Heart left ventricle (tissue), 16 donors: ENCODE data around the gene FNTB. TPM values are rescaled to one million over a fixed set of nuclear protein-coding genes. Genes with fewer than 3 reads are reported as not detected.

Source experiments
- ATAC-seq, 4 donors: fragments of 200-7000 bp; cut with Tn5 transposase; one replicate each; pipeline ENCODE4 v1.9.1; 2020 to 2022; ENCODE audit warnings: moderate library complexity in 4 of 4, mild to moderate bottlenecking in 3 of 4, moderate number of reproducible peaks in 1 of 4
- DNase-seq, 5 donors: peaks; one replicate each; pipeline ENCODE4 v3.0.0-alpha.2; 2020
- H3K27ac ChIP-seq, 12 donors: fragments of 200-600 bp; sonication (generic) in 4 of 12; one replicate each; pipeline versions ENCODE4 v1.5.0 to v1.8.0; 2016 to 2022; ENCODE audit warnings: mild to moderate bottlenecking in 2 of 12
- H3K27me3 ChIP-seq, 9 donors: fragments of 200-600 bp; sonication (generic) in 2 of 9; one replicate each; pipeline versions ENCODE4 v1.5.1 to v1.8.0; 2016 to 2022; ENCODE audit warnings: mild to moderate bottlenecking in 3 of 9
- H3K36me3 ChIP-seq, 9 donors: fragments of 200-600 bp; sonication (generic) in 2 of 9; one replicate each; pipeline versions ENCODE4 v1.5.0 to v1.8.0; 2018 to 2022; ENCODE audit warnings: mild to moderate bottlenecking in 2 of 9
- H3K4me1 ChIP-seq, 12 donors: fragments of 200-600 bp; sonication (generic) in 4 of 12; one replicate each; pipeline versions ENCODE4 v1.5.0 to v1.8.0; 2016 to 2022; ENCODE audit warnings: mild to moderate bottlenecking in 3 of 12
- H3K4me3 ChIP-seq, 12 donors: fragments of 200-600 bp; sonication (generic) in 4 of 12; one replicate each; pipeline versions ENCODE4 v1.5.0 to v1.8.0; 2017 to 2022; ENCODE audit warnings: mild to moderate bottlenecking in 9 of 12, moderate library complexity in 4 of 12
- H3K9me3 ChIP-seq, 12 donors: fragments of 200-600 bp; sonication (generic) in 4 of 12; one replicate each; pipeline versions ENCODE4 v1.5.0 to v1.8.0; 2016 to 2022; ENCODE audit warnings: mild to moderate bottlenecking in 1 of 12
- CTCF ChIP-seq, 12 donors: fragments of 200-600 bp; sonication (generic) in 4 of 12; IDR thresholded peaks; one replicate each; pipeline versions ENCODE4 v1.5.0 to v1.8.0; 2018 to 2022; ENCODE audit warnings: antibody characterized with exemption in 12 of 12, mild to moderate bottlenecking in 5 of 12
- POLR2A ChIP-seq, 2 donors: fragments of 450-650 bp; IDR thresholded peaks; one replicate each; pipeline ENCODE4 v1.6.1; 2017; ENCODE audit warnings: antibody characterized with exemption in 2 of 2, mild to moderate bottlenecking in 2 of 2, moderate library complexity in 2 of 2
- WGBS, 4 donors: extraction: QIAGEN DNeasy Blood & Tissue Kit in 2 of 4; methylation state at CpG; one replicate each; pipeline versions ENCODE4 v1.1.5 to v1.1.7; 2013 to 2018; 5-methylcytosine and 5-hydroxymethylcytosine counted together
- intact Hi-C, 10 donors: fragments of 100-400 bp; cut with DNase I; formaldehyde crosslinking; loops; one replicate each; pipeline versions ENCODE4 v1.11.1 to v1.14.2; 2022
- polyA plus RNA-seq, 2 donors: library from polyadenylated mRNA; stranded (reverse); fragments of 200-250 nt; gene quantifications; one replicate each; pipeline ENCODE4 v1.2.3, GENCODE V29; 2013
- total RNA-seq, 9 donors: library from RNA; depleted of rRNA in 2 of 9; stranded (reverse); fragments of >200 nt in 2 of 9; fragmentation: NEBNext Ultra II Directional in 3 of 9; extraction: Animal tissue kit (Norgen Biotek cat#: 25700) in 3 of 9; gene quantifications; one replicate each; pipeline versions ENCODE4 v1.1.0 to v1.2.4, GENCODE V29; 2016 to 2023
- donor health status: ischemic (EF 13 %, LVEDD 7.1; RV severe dilation, severe dysfunction).
- donor health status: healthy with polysubstance abuse.
- donor health status: DM: no; HTN: yes; CAD: no.
- donor health status: DM: no; HTN: no; CAD: no.
- donor health status: ischemic (EF 25% LVEDD 6.9; RV normal size, moderate dysfunction).
- donor health status: ischemic (EF 25% LVEDD 5.7; RV mildly dilated, moderate dysfunction).
- donor health status: healthy.
- donor health status: DM: yes; HTN: yes; CAD: no.
- donor health status: ischemic (EF 35%, LVEDD 5.7; RV mildly dilated, moderate dysfunction).
- donor health status: nonischemic (EF 11% LVEDD 7.7; RV severe dilation, severe dysfunction).
- donor health status: DM: yes; HTN: yes; CAD: no.
- donor health status: PGD.
- donor health status: ischemic (EF 29% LVEDD 5.4; RV normal size, mild dysfunction).
- donor health status: nonischemic (EF 23%, LVEDD 6.1; RV moderate dilation, normal function).

FNTB gene
- total and polyA plus RNA-seq, 11 donors = 10.5 to 22.5 (median 16.7) TPM

GRCh38 chr14:64971943-64972791 is 14.5 kb upstream of the FNTB start, which contains the start of gene RAB15:
Gene RAB15 (minus strand): TSS chr14:64972336. CDS start chr14:64972076, 260 bp downstream.
- H3K36me3 ChIP-seq = no peaks in the 10 kb centered on the region
- no peaks in the 10 kb centered on the region for H3K9me3 ChIP-seq
- intact Hi-C loops = loop anchor here in 1 of 10 donors (10.0 kb wide), 1 partner anchor 167 kb away; no protein-coding TSS in a partner anchor
- DNase-seq = peak; percentile 31 to 64 (median 36)
- no peaks in the 10 kb centered on the region for H3K27me3 ChIP-seq
- TF ChIP-seq POLR2A (IDR thresholded peaks at IDR 0.05) (no peak), CTCF (IDR thresholded peaks at IDR 0.05) (peak in 1 of 12 donors; percentile 6)
- peak; percentile 15 to 81 (median 70) for ATAC-seq
- WGBS, 4 donors = 1 to 4% (median 2%) methylated on average over 20 to 96 of the region's 96 CpGs
- H3K27ac ChIP-seq = peak within 1 kb of the TSS in 3 of 12 donors; percentile 25 to 39 (median 28)
- peaks cover 0 to 22% (median 9%) of the 10 kb centered on the region in 12 donors for H3K4me1 ChIP-seq
- peak within 1 kb of the TSS; percentile 60 to 89 (median 75) for H3K4me3 ChIP-seq

DNA sequence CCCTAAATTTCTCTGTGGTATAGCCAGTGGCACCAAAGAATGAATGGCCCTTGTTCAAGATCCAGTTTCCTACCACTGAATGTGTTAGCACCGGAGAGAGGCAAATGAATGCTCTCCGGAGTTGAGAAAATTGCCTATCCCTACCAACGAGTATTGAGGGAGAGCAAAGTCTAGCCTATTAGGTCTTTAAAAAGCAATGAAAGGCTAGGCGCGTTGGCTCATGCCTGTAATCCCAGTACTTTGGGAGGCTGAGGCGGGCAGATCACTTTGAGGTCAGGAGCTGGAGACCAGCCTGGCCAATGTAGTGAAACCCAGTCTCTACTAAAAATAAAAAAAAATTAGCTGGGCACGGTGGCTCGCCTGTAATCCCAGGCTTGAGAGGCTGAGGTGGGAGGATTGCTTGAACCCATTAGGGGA is 13.7 kb upstream of the FNTB start:
- Histone ChIP-seq H3K4me3 (peak overlapping the region in 2 of 12 donors; percentile 78 to 89), H3K36me3 (no peaks in the 10 kb centered on the region), H3K27ac (no peak overlapping the region), H3K4me1 (peaks cover 0 to 22% (median 9%) of the 10 kb centered on the region in 12 donors), H3K27me3 (no peaks in the 10 kb centered on the region), H3K9me3 (no peaks in the 10 kb centered on the region)
- ATAC-seq = no peak
- intact Hi-C loops = loop anchor here in 1 of 10 donors (10.0 kb wide), 1 partner anchor 168 kb away; no protein-coding TSS in a partner anchor
- 78 to 89% (median 80%) methylated on average over 8 of the region's 8 CpGs for WGBS, 4 donors
- TF ChIP-seq CTCF (IDR thresholded peaks at IDR 0.05) (no peak), POLR2A (IDR thresholded peaks at IDR 0.05) (no peak)
- no peak for DNase-seq

DNA sequence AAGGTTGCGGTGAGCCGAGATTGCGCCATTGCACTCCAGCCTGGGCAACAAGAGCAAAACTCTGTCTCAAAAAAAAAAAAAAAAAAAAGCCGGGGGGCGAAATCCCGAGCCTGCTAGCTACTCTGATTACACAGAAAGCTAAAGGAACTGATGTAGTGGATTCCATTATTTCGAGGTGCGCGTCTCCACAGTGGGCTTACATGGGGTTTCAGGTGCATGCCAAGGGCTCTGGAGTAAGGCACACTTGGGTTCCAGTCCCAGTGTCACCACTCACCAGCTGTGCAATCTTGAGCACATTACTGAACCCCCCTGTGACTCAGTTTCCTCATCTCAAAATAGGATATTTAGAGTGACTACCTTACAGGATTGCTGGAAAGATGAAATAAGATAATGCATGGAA is 12.9 kb upstream of the FNTB start:
- TF ChIP-seq POLR2A (IDR thresholded peaks at IDR 0.05) (no peak), CTCF (IDR thresholded peaks at IDR 0.05) (no peak)
- Histone ChIP-seq H3K36me3 (no peaks in the 10 kb centered on the region), H3K4me1 (peaks cover 0 to 22% (median 9%) of the 10 kb centered on the region in 12 donors), H3K27me3 (no peaks in the 10 kb centered on the region), H3K27ac (no peak overlapping the region), H3K9me3 (no peaks in the 10 kb centered on the region), H3K4me3 (no peak overlapping the region)
- ATAC-seq = no peak
- DNase-seq = no peak
- intact Hi-C loops = loop anchor here in 1 of 10 donors (10.0 kb wide), 1 partner anchor 169 kb away; no protein-coding TSS in a partner anchor
- WGBS, 4 donors = 94 to 97% (median 96%) methylated on average over 9 of the region's 9 CpGs

DNA sequence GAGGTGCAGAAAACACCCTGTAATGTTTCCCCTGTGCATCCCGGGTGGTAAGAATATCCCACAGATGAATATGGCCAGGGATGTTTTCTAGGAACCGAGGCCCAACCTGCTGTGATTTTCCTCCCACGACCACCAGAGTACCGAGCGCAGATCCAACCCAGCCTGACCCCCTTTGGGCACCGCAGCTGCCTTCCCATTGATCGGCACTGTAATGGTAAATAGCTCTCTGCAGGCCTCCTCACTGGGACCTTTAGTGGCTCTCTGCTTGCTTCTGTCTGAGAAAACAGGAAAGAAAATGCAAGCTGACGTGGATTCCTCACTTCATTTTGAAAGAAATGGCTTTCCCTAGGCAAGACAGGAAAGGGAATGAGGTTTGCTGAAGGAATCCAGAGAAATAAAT is 12.1 kb upstream of the FNTB start:
- Histone ChIP-seq H3K9me3 (no peaks in the 10 kb centered on the region), H3K4me1 (peaks cover 0 to 22% (median 9%) of the 10 kb centered on the region in 12 donors), H3K27me3 (no peaks in the 10 kb centered on the region), H3K4me3 (no peak overlapping the region), H3K27ac (no peak overlapping the region), H3K36me3 (no peaks in the 10 kb centered on the region)
- DNase-seq (no peak), ATAC-seq (no peak)
- 59 to 66% (median 64%) methylated on average over 8 of the region's 8 CpGs for WGBS, 4 donors
- no peak for TF ChIP-seq CTCF (IDR thresholded peaks at IDR 0.05)
- TF ChIP-seq POLR2A (IDR thresholded peaks at IDR 0.05) = no peak
- intact Hi-C loops = loop anchor here in 1 of 10 donors (10.0 kb wide), 1 partner anchor 170 kb away; no protein-coding TSS in a partner anchor
